Astrocyte of the spinal cord (primary cell): ENCODE measurements around the gene CTXND2.

Experiments
- DNase-seq: peaks from one replicate; pipeline ENCODE4 v3.0.0; 2011; ENCODE audit warnings: low read depth, low spot score
- H3K4me3 ChIP-seq: 2 replicates; pipeline ENCODE4 v1.5.1; 2011; ENCODE audit warnings: low read depth, mild to moderate bottlenecking, low read length, moderate library complexity
- in situ Hi-C: cut with HindIII; loops from 2 replicates; pipeline ENCODE4 v1.10.0; 2017; ENCODE audit warnings: low sequenced_read_pairs
- TF ChIP-seq, protein P1 (sequence below): IDR thresholded peaks from 2 replicates; pipeline ENCODE4 v1.5.1; 2012; ENCODE audit warnings: low read depth, mild to moderate bottlenecking, low read length, inconsistent platforms

Gene CTXND2

DNA sequence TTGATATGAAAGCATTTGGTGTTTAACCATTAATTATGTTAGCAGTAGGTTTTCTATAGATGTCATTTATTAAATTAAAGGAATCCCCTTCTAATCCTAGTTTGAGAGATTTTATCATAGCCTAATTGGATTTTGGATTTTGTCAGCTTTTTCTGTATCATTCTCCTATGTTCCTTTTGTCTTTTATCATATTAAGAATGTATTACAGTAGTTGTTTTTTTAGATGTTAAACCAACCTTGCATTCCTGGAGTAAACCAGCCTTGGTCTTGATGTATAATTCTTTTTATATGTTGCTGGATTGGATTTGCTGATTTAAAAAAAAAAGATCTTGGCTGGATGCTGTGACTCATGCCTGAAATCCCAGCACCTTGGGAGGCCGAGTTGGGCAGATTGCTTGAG, 44.8 kb downstream of the CTXND2 start:
- TF ChIP-seq, protein P1, sequence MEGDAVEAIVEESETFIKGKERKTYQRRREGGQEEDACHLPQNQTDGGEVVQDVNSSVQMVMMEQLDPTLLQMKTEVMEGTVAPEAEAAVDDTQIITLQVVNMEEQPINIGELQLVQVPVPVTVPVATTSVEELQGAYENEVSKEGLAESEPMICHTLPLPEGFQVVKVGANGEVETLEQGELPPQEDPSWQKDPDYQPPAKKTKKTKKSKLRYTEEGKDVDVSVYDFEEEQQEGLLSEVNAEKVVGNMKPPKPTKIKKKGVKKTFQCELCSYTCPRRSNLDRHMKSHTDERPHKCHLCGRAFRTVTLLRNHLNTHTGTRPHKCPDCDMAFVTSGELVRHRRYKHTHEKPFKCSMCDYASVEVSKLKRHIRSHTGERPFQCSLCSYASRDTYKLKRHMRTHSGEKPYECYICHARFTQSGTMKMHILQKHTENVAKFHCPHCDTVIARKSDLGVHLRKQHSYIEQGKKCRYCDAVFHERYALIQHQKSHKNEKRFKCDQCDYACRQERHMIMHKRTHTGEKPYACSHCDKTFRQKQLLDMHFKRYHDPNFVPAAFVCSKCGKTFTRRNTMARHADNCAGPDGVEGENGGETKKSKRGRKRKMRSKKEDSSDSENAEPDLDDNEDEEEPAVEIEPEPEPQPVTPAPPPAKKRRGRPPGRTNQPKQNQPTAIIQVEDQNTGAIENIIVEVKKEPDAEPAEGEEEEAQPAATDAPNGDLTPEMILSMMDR, result no peak
- peak; percentile 42 for DNase-seq
- no peak overlapping the region for H3K4me3 ChIP-seq
- in situ Hi-C loops, result no loop called here

DNA sequence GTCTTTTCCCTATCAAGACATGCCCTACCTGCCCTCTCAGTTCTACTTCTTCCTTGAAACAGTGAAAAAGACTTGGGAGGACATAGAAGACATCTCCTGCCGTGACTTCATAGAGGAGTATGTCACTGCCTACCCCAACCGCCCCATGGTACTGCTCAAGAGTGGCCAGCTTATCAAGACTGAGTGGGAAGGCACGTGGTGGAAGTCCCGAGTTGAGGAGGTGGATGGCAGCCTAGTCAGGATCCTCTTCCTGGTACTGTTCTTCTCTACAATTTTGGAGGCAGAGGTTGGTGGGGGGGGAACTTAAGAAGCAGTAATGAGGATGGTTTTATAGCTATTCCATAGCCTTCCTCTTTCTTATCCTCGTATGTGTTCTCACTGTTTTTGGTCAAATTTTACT, 57.9 kb downstream of the CTXND2 start:
- no peak for DNase-seq
- no peak overlapping the region for H3K4me3 ChIP-seq
- in situ Hi-C loops, result no loop called here
- TF ChIP-seq, protein P1, result no peak

DNA sequence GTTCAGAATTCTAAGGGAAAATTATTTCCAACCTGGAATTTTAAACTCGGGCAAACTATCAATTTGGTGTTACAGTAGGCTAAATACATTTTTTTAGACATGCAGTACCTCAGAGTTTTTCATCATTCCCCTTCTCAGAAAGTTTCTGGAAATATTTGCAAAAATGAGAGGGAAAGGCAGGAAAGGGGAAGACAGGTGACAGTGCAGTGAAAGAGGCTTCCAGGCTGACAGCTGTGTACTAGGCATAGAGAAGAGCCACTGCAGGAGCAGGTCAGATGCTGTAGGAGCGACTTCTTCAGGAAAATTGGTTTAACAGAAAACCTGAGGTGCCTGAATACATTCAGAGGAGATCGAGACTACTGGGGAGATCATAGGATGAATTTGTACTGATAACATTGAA, 67.8 kb downstream of the CTXND2 start:
- H3K4me3 ChIP-seq, result no peak overlapping the region
- TF ChIP-seq, protein P1, result no peak
- no peak for DNase-seq
- in situ Hi-C loops, result no loop called here

DNA sequence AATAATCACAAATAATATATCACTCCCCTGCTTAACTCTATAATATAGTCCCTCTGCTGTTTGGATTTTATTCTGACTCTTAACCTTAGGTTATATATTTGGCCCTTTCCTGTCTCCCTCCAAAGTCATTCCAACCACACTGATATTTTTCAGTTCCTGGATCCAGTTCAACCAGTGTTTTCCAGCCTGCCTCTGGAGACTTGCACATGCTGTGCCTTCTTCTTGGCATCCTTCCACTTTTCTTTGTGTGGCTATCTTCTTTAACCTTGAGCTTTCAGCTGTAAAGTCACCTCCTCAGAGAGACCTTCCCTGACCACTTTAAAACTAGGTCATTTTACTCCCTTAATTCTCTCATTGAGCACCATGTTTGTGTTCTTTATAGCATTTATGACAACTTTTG, 68.3 kb downstream of the CTXND2 start:
- TF ChIP-seq, protein P1, result no peak
- no peak overlapping the region for H3K4me3 ChIP-seq
- DNase-seq, result no peak
- in situ Hi-C loops, result no loop called here

DNA sequence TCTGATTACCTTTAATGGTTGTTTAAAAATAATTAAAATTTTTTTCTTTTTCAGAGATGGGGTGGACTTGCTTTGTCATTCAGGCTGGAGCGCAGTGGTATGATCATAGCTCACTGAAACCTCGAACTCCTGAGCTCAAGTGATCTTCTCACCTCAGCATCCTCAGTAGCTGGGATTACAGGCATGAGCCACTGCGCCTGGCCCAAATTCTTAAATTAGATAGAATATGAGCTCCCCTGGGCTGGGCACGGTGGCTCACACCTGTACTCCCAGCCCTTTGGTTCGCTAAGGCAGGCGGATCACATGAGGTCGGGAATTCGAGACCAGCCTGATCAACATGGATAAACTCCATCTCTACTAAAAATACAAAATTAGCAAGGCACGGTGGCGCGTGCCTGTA, 70.7 kb downstream of the CTXND2 start:
- no peak for DNase-seq

DNA sequence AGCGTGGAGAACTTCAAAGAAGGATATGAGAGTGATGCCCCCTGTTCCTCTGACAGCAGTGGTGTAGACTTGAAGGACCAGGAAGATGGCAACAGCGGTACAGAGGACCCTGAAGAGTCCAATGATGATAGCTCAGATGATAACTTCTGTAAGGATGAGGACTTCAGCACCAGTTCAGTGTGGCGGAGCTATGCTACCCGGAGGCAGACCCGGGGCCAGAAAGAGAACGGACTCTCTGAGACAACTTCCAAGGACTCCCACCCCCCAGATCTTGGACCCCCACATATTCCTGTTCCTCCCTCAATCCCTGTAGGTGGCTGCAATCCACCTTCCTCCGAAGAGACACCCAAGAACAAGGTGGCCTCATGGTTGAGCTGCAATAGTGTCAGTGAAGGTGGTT, 73.7 kb downstream of the CTXND2 start:
- H3K4me3 ChIP-seq, result no peak overlapping the region
- no peak for DNase-seq
- in situ Hi-C loops, result no loop called here
- TF ChIP-seq, protein P1, result no peak

More for the DNA sequence above, 70.7 kb downstream of the CTXND2 start:
- in situ Hi-C loops, result no loop called here
- no peak overlapping the region for H3K4me3 ChIP-seq
- TF ChIP-seq, protein P1, result no peak

DNA sequence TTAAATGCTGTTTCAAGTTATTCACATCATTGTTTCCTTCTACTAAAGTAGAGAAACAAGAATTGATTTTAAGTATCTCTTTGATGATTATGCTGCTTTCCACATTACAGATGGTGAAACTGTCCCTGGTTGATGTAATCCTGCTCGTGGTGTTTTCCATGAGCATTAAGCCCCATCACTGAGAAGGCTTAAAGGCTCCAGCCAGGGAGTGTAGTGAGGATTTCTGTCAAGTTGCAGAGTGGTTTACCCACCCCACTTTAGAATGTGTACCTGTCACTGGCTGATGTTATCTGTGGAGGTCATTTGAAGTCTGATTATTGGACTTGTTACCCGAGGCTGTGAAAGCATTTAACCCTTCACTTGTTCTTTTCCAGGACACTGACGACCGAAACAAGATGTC, 74.8 kb downstream of the CTXND2 start:
- in situ Hi-C loops, result no loop called here
- TF ChIP-seq, protein P1, result no peak

More for the DNA sequence above, 74.8 kb downstream of the CTXND2 start:
- DNase-seq, result no peak
- H3K4me3 ChIP-seq, result no peak overlapping the region
